Prostate gland (tissue), 2 donors: Measurements from ENCODE around the gene OOSP1. TPM values are rescaled to one million over a fixed set of nuclear protein-coding genes. Genes with fewer than 3 reads are reported as not detected.

Experiments used
- DNase-seq: peaks from one replicate; pipeline ENCODE4 v3.0.0-alpha.2; 2019; ENCODE audit warnings: low spot score
- H3K27ac ChIP-seq, 2 donors: fragments of 200-600 bp; sonication (generic); 2 replicates each; pipeline ENCODE4 v1.5.1; 2017 to 2019
- H3K27me3 ChIP-seq: fragments of 200-600 bp; sonication (generic); replicated peaks from 2 replicates; pipeline ENCODE4 v1.5.1; 2019; ENCODE audit not compliant: insufficient read depth
- H3K36me3 ChIP-seq, 2 donors: fragments of 200-600 bp; sonication (generic); 1 replicate in 1 of 2; 2 replicates in 1 of 2; pipeline versions ENCODE4 v1.5.1 to v1.8.1; 2017 to 2019
- H3K4me1 ChIP-seq: fragments of 200-600 bp; sonication (generic); replicated peaks from 2 replicates; pipeline ENCODE4 v1.5.1; 2019
- H3K4me3 ChIP-seq, 2 donors: fragments of 200-600 bp; sonication (generic); 2 replicates each; pipeline ENCODE4 v1.5.1; 2017 to 2019
- H3K9me3 ChIP-seq: fragments of 200-600 bp; sonication (generic); 2 replicates; pipeline ENCODE4 v1.5.1; 2017
- CTCF ChIP-seq, 4 experiments: fragments of 200-600 bp in 2 of 4; fragments of 450-650 bp in 2 of 4; sonication (generic) in 2 of 4; IDR thresholded peaks; 1 replicate in 3 of 4; 2 replicates in 1 of 4; pipeline ENCODE4 v1.5.1; 2016 to 2019; ENCODE audit warnings: antibody characterized with exemption in 4 of 4, mild to moderate bottlenecking in 2 of 4, moderate library complexity in 2 of 4
- POLR2A ChIP-seq: fragments of 450-650 bp; IDR thresholded peaks from one replicate; pipeline ENCODE4 v1.6.1; 2016; ENCODE audit warnings: antibody characterized with exemption, mild to moderate bottlenecking
- POLR2AphosphoS5 ChIP-seq: sonication (generic); formaldehyde crosslinking; IDR thresholded peaks from one replicate; pipeline ENCODE4 v1.6.1; 2017; ENCODE audit warnings: antibody characterized with exemption
- WGBS: methylation state at CpG from one replicate; pipeline ENCODE4 v1.1.5; 2018; 5-methylcytosine and 5-hydroxymethylcytosine counted together
- intact Hi-C: fragments of 100-400 bp; cut with DNase I; formaldehyde crosslinking; loops from one replicate; pipeline ENCODE4 v1.14.2; 2022
- total RNA-seq, 2 donors: library from RNA; depleted of rRNA; stranded (reverse); fragments of >200 nt; gene quantifications; one replicate each; pipeline ENCODE4 v1.1.0, GENCODE V29; 2016

The OOSP1 gene
- total RNA-seq, 2 donors from 2014 or later: not detected

- intact Hi-C loops: no loop called here
- no peaks in the 10 kb centered on the region for H3K4me1 ChIP-seq
- no peak overlapping the region for H3K27ac ChIP-seq
- H3K36me3 ChIP-seq: no peaks in the 10 kb centered on the region
- H3K27me3 ChIP-seq: no peaks in the 10 kb centered on the region
- TF ChIP-seq POLR2AphosphoS5 (no peak), POLR2A (no peak), CTCF (IDR thresholded peaks at IDR 0.05) (no peak)
- WGBS: 61% methylated on average over 4 of the region's 4 CpGs
- no peak for DNase-seq
- no peaks in the 10 kb centered on the region for H3K9me3 ChIP-seq
- no peak overlapping the region for H3K4me3 ChIP-seq
Observed at GRCh38 chr11:59999691-60000090, 61.5 kb downstream of the OOSP1 start.

GRCh38 chr11:60003729-60004128 lies 65.5 kb downstream of the OOSP1 start:
- no peak for DNase-seq
- Histone ChIP-seq H3K4me1 (no peaks in the 10 kb centered on the region), H3K9me3 (no peaks in the 10 kb centered on the region), H3K36me3 (no peaks in the 10 kb centered on the region), H3K27me3 (no peaks in the 10 kb centered on the region), H3K4me3 (no peak overlapping the region), H3K27ac (no peak overlapping the region)
- WGBS: 73% methylated on average over 2 of the region's 2 CpGs
- TF ChIP-seq CTCF (IDR thresholded peaks at IDR 0.05) (no peak), POLR2AphosphoS5 (no peak), POLR2A (no peak)
- intact Hi-C loops: no loop called here

- Histone ChIP-seq H3K9me3 (no peaks in the 10 kb centered on the region), H3K36me3 (no peaks in the 10 kb centered on the region), H3K27me3 (no peaks in the 10 kb centered on the region), H3K4me1 (no peaks in the 10 kb centered on the region), H3K27ac (no peak overlapping the region), H3K4me3 (no peak overlapping the region)
- DNase-seq: no peak
- intact Hi-C loops: no loop called here
- WGBS: 94% methylated on average over 1 of the region's 1 CpG
- TF ChIP-seq CTCF (IDR thresholded peaks at IDR 0.05) (no peak), POLR2AphosphoS5 (no peak), POLR2A (no peak)
Observed at GRCh38 chr11:60005360-60005759, 67.1 kb downstream of the OOSP1 start.

Other genes starting within 250 kb of the OOSP1 start
- gene OR10V1, start 224.6 kb upstream of the OOSP1 start, total RNA-seq: not detected
- gene STX3, start 183.1 kb upstream of the OOSP1 start, total RNA-seq: 10 to 100 TPM; 20.8 to 58.5 TPM
- 10 to 100 TPM; 38.3 to 97.6 TPM for gene MRPL16, start 127.7 kb upstream of the OOSP1 start, total RNA-seq
- gene CBLIF, start 92.9 kb upstream of the OOSP1 start, total RNA-seq: not detected
- gene TCN1, start 71.9 kb upstream of the OOSP1 start, total RNA-seq: 1 to 10 TPM; 1.0 to 8.1 TPM
- gene OOSP3, start 59.6 kb upstream of the OOSP1 start, total RNA-seq: not detected
- not detected for gene OOSP4A, start 25.6 kb downstream of the OOSP1 start, total RNA-seq
- gene OOSP4B, start 78.7 kb downstream of the OOSP1 start, total RNA-seq: not detected
- gene OOSP2, start 102.0 kb downstream of the OOSP1 start, total RNA-seq: 10 to 100 TPM in 1 of 2 donors, not detected in 1; 16.0 TPM
- gene MS4A3, start 118.2 kb downstream of the OOSP1 start, total RNA-seq: not detected
- gene MS4A2, start 150.2 kb downstream of the OOSP1 start, total RNA-seq: 1 to 10 TPM in 1 of 2 donors, not detected in 1; 2.0 TPM
- 10 to 100 TPM; 13.4 to 44.1 TPM for gene MS4A6A, start 244.7 kb downstream of the OOSP1 start, total RNA-seq